Left forelimb (tissue), 1 donor: Measurements from ENCODE around the gene PRKAG2.
"Not testable (repeated sequence)": the region's sequence is repeated elsewhere in the genome, so short reads cannot be mapped to it uniquely, and the experiment has no call there.

Experiments used
- DNase-seq: peaks from one replicate; pipeline ENCODE4 v3.0.0-alpha.2; 2018; ENCODE audit warnings: low spot score

Gene PRKAG2

GRCh38 chr7:151590071-151590849 lies 286.7 kb downstream of the PRKAG2 start:
- no peak for DNase-seq

GRCh38 chr7:151588982-151589381 lies 287.9 kb downstream of the PRKAG2 start:
- DNase-seq: no peak

GRCh38 chr7:151586531-151587260 lies 290.2 kb downstream of the PRKAG2 start:
- DNase-seq: no peak

DNA sequence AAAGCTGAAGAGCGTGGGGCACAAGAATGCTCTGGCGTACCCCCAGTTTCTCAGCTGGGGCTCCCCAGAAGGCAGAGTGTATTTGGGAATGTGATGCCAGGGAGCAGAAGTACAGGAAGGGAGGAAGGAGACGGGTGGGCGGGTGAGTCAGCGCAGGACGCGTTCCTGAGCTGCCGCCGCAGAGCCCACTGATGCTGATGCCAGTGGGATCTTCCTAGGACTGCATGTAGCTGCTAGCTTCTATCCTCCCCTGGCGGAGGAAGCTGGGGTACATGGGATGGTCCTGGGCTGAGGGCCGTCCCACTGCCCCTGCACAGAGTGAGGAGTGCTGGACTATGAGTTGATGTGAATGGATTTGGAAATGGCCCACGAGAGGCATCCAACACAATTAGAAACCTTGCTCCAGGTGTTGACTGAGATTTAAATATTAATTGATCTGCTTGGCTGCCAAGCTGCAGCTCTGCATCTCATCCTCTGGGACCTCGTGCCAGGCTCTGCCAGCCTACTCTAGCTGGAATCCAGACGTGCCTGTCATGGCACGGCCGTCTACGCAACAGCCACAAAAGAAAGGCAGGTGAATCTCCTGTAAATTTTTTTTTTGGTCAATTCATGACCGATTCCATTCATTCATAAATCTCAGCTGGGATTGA lies 291.0 kb downstream of the PRKAG2 start:
- DNase-seq: no peak

- no peak for DNase-seq
Measured at GRCh38 chr7:151581741-151582140, 295.2 kb downstream of the PRKAG2 start.

GRCh38 chr7:151579644-151580043 lies 297.3 kb downstream of the PRKAG2 start:
- DNase-seq: no peak

GRCh38 chr7:151575410-151575809 lies 301.5 kb downstream of the PRKAG2 start:
- DNase-seq: no peak

DNA sequence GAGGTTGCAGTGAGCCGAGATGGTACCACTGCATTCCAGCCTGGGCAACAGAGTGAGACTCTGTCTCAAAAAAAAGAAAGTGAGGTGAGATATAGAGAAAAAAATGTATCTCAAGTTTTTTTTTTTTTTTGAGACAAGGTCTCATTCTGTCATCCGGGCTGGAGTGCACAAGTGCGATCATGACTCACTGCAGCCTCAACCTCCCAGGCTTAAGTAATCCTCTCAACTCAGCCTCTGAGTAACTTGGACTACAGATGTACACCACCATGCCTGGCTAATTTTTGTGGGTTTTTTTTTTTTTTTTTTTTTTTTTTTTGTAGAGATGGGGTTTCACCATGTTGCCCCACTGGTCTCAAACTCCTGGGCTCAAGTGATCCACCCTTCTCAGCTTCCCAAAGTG lies 303.9 kb downstream of the PRKAG2 start:
- not testable (repeated sequence) for DNase-seq

GRCh38 chr7:151572136-151572535 lies 304.8 kb downstream of the PRKAG2 start:
- no peak for DNase-seq

DNA sequence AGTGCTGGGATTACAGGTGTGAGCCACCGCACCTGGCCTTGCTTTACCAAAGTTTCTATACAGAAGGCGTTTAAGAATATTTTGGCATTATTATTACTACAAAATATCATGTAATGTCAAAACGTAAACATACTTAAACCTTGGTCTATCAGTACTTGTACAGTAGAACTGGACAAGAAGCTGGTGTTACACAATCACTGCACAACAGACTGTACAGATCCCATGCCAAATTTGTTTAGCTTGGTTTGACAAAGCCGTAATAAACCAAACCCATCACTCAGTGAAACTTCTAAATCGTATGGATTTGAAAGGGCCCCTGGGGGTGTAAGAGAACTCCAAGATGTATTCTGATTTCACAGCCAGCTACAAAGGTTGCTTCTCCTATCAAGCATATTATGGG lies 305.4 kb downstream of the PRKAG2 start:
- no peak for DNase-seq

DNA sequence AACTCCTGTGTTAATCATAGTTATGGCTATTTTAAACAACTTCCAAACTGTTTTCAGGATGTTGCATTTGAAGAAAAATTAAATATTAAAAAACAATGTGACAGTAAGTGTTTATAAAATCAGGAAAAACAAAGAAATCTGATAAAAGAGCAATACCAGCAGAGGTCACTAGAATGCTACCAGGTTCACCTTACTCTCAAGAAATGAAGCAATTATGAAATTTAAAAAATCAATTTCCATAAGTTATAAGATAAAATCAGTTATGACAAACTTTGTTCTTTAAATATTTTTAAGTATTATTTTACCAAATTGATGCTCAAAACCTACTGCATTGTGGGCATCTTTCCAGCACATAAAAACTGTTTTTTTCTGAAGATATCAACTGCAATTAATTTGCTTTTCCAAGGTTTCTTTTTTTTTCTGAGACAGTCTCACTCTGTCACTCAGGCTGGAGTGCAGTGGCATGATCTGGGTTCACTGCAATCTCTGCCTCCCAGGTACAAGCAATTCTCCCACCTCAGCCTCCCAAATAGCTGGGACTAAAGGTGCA lies 306.5 kb downstream of the PRKAG2 start:
- DNase-seq: no peak

- DNase-seq: no peak
Measured at GRCh38 chr7:151568956-151569940, 307.7 kb downstream of the PRKAG2 start.

DNA sequence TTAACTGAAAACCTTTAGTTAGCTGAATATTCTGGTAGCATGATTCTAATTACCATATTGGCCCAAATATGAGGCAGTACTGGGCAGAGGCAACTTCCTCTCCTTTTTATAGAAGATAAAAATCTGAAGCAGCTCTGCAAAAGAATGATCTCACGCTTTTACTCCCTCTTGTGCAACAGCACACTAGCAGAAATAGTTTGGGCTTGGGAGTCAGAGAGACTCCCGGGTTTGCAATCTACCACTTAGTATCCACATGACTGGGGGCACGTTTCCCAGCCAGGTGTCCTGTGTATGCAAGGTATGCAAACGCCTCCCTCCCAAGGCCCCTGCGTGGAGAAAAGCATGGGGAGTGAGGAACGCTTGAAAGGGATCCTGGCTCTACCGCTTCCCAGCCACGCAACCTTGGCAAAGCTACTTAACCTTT lies 310.0 kb downstream of the PRKAG2 start:
- no peak for DNase-seq

DNA sequence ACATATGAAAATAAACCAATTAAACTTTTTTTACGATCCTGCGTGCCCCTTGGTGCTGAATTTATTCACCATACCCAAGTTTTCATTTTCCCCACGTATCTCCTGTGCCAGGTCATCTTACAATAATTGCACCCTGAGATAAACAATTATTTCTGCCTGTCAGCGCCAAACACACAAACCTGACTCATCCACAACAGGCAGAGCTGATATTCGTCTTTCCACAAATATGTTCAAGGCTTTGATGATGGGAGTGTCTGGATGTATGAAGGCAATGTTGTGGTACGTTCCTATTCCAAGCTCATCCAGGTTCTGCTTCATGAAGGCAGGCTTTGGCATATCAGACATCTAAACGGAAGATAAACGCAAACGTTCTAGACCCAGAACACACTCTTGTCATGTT lies 311.4 kb downstream of the PRKAG2 start:
- DNase-seq: no peak

DNA sequence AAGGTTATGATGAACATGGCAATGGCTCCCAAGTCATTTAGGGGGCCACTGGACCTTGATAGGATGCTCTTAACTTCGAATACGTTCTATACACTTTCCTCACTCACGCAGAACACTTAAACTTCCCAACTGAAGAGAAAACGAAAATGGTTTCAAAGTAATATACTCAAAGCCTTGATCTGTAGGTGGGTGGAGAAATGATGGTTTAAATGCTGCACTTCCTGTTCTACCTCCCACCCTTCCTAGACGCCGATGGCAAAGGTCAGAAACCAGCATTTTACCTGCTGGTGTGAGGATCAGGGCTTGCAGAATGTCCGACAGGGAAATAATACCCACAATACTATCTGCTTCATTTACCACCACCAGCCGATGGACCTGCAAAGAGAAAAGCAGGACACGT lies 316.7 kb downstream of the PRKAG2 start:
- no peak for DNase-seq

GRCh38 chr7:151559557-151560183 lies 317.2 kb downstream of the PRKAG2 start:
- DNase-seq: no peak

GRCh38 chr7:151558575-151558974 lies 318.3 kb downstream of the PRKAG2 start:
- DNase-seq: no peak

GRCh38 chr7:151556592-151556991 lies 320.3 kb downstream of the PRKAG2 start:
- no peak for DNase-seq

- DNase-seq: no peak
Measured at GRCh38 chr7:151553356-151553755, 323.6 kb downstream of the PRKAG2 start.

GRCh38 chr7:151552352-151553028 lies 324.4 kb downstream of the PRKAG2 start:
- DNase-seq: no peak
